K562 treated with DMSO at 1 percent for 4 hours (cell line): ENCODE data around the gene DPH1. TPM values are rescaled to one million over a fixed set of nuclear protein-coding genes. Genes with fewer than 3 reads are reported as not detected.

Source experiments
- total RNA-seq: library from RNA; unstranded; fragments of 300-600 nt; gene quantifications from 2 replicates; pipeline ENCODE4 v1.2.3, GENCODE V29; 2022; ENCODE audit not compliant: insufficient read depth

DPH1 gene
- total RNA-seq = 17.7 and 21.1 TPM in 2 replicates

DNA sequence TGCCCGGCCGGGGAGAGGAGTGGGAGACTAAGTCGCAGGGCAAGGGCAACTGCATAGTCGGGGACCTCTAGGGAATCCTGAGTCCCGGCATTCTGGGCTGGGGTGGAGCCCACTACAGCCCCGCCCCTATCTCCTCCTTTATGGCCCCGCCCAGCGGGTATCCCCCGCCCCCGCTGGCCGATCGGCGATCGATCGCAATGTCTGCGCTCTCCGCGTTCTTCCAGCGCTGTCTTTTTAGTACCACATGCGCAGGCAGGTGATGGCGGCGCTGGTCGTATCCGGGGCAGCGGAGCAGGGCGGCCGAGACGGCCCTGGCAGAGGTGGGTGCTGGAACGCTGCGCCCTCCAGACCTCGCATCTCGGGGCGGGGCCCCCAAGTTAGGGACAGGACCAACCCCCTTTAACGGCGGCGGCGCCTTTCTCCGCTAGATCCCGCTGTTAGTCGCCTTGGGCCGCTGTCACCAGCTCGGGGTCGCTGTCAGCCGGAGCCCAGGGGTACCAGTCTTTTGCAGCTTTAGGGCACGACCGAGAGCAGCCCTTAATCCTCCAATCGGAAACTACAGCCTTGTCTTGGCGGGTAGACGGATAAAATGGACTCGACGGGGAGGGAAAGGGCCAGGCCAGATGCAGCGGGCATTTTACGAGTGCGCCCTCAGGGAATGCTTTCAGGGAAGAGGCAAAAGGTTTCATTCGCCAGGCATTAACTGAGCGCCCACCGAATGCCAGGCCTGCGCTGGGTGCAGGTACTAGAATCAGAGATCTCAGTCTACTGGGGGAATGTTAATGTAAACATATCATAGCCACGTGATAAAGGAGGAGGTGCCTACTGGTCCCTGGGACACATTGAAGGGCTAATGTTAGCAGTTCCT is at the start of gene DPH1:
DPH1 (plus strand) TSS at position 243 of the 868 bp plus-strand sequence; CDS start at position 260, 17 bp downstream.

DNA sequence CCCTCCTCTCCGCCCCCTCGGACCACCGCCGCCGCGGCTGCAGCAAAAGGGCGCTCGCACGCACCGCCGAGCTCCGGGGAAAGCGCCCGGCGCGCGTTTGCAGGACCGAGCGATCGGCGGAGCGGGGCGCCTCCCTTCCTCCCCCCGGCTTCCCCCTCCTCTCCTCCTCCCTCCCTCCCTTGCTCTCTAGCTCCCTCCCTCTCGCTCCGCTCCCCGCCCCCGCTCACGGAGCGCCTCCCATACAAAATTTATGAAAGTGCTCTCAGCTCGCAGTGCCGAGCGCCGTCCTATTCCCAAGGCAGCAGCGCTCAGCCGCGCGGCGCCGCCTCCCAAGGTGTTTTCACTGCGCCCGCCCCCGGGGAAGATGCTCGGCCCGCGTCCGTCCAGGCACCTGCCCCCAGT is 4.7 kb upstream of the DPH1 start, which contains the start of gene RTN4RL1:
RTN4RL1 (minus strand) TSS at position 115 of the 402 bp plus-strand sequence. CDS start 469 bp downstream, outside the sequence.

GRCh38 chr17:2041561-2042389 is 11.8 kb downstream of the DPH1 start, which contains the start of gene OVCA2:
TSS of gene OVCA2 (plus strand) at chr17:2042022. CDS start at chr17:2042048, 26 bp downstream.

DNA sequence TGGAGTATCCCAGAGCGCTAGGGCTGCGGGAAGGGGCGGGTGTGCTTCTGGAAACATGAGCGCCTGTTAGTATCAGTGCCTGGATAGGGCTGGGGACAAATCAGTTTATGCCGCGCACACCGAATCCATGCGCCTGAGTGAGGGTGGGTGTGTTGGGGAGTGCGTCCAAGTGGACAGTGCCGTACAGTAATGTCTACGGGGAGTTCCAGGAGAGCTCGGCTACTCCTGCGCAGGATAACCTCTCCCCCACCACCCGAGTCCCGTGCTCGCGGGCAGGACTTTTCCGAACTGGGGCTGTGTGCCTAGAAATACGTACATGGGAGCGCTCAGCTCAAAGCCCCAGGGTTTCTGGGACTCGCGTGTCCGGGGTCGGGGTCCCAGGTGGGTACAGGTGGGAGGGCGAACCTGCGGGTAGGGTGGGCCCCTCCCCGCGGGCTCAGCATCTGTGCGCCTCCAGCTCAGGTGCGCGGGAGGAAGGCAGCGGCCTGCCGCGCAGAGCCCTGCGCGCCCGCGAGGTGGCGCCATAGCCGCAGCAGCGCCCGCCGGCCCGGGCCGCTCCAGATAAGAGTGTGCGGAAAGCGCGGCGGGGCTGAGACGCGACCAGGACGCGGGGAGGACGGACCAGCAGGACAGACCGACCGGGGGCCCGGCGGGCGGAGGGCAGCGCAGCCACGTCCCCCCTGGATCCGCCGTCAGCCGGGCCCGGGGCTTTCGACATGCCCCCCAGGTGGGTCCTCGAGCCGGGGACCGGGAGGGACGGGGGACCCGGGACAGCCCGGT is 24.7 kb downstream of the DPH1 start, which contains the start of gene HIC1:
HIC1 (plus strand) TSS at position 592 of the 780 bp plus-strand sequence. CDS start 1,588 bp downstream, outside the sequence.

Other genes with a start within 250 kb of the DPH1 start
- 8.8 and 8.9 TPM in 2 replicates for gene SMYD4, start 200.3 kb upstream of the DPH1 start, total RNA-seq
- 38.3 and 40.6 TPM in 2 replicates for gene RPA1, start 200.1 kb upstream of the DPH1 start, total RNA-seq
- gene RTN4RL1, start 4.8 kb upstream of the DPH1 start, total RNA-seq = not detected in 2 replicates
- 17.4 and 34.9 TPM in 2 replicates for gene OVCA2, start 11.9 kb downstream of the DPH1 start, total RNA-seq
- 0.73 TPM in 1 of 2 replicates, not detected in the other for gene HIC1, start 24.9 kb downstream of the DPH1 start, total RNA-seq